H7 (cell line): ENCODE measurements around the gene PC. TPM values are rescaled to one million over a fixed set of nuclear protein-coding genes. Genes with fewer than 3 reads are reported as not detected.

Experiments used
- DNase-seq: peaks from one replicate; pipeline ENCODE4 v3.0.0; 2012
- H3K27me3 ChIP-seq: 2 replicates; pipeline ENCODE4 v1.6.0; 2011; ENCODE audit warnings: mild to moderate bottlenecking, low read length; ENCODE audit not compliant: control insufficient read depth, insufficient read depth
- H3K36me3 ChIP-seq: replicated peaks from 2 replicates; pipeline ENCODE4 v1.5.1; 2011; ENCODE audit warnings: low read length; ENCODE audit not compliant: control insufficient read depth, insufficient read depth
- H3K4me3 ChIP-seq: 2 replicates; pipeline ENCODE4 v1.5.1; 2011; ENCODE audit warnings: low read depth, mild to moderate bottlenecking, control low read depth, low read length, moderate library complexity; ENCODE audit not compliant: insufficient read depth
- total RNA-seq: library from RNA; depleted of rRNA; stranded (reverse); fragments of >200 nt; shearing (Covaris generic); gene quantifications from 2 replicates; pipeline ENCODE4 v1.2.3, GENCODE V29; 2014

Gene PC
- total RNA-seq, 1 experiment from 2014 or later, result 26.6 TPM

DNA sequence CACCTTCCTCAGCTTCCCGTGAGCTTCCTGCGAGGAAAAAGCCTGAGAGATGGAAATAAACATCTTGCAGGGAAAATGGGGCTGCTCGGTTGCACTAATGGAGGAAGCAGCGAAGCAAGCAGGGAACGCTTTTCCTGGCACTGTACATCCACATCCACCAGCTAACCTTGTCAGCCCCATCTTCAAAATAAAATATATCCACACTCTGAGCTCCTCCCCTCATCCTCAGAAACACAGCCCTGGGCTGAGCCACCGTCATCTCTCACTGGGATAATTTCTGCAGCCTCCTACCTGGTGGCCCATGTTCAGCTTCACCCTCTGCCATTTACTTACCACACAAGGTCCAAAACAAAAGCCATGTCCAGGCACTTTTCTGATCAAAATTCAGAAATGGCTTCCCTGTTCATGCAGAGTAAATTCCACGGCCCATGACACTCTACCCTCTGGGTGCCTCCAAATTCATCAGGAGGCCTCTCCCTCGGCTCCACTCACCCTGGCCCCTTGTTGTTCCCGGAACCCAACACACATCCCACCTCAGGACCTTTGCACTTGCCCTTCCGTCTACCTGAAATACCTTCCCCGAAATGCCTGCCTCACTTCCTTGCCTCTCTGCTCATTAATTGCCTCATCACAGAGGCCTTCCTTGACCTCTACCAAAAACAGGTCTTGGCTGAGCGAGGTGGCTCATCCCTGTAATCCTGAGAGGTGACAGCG is 29.9 kb upstream of the PC start:
- Histone ChIP-seq H3K27me3 (no peaks in the 10 kb centered on the region), H3K36me3 (no peaks in the 10 kb centered on the region), H3K4me3 (no peak overlapping the region)
- DNase-seq, result peak; percentile 34

DNA sequence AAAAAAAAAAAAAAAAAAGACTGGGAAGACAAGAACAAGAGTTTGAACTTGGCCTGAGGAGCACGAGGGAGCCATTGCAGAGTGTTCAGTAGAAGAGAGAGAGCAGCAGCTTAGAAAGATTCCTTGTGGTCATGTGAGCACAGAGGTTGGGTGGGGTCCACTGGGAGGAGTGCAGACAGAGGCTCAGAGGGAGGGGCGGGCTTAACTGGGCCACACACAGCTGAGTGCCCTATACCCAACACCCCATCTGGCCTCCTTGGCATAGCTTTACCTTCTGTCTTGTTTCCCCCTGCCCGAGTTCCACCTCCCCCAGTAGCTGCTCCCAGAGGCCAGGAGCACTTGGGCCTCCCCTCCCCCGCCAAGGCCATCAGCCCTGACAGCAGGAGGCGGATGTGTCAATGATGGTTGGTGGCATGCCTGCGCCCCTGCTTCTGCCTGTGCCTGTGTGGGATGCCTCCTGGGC is 29.0 kb upstream of the PC start:
- peak; percentile 80 for DNase-seq
- H3K27me3 ChIP-seq, result no peaks in the 10 kb centered on the region
- H3K4me3 ChIP-seq, result no peak overlapping the region
- H3K36me3 ChIP-seq, result no peaks in the 10 kb centered on the region

DNA sequence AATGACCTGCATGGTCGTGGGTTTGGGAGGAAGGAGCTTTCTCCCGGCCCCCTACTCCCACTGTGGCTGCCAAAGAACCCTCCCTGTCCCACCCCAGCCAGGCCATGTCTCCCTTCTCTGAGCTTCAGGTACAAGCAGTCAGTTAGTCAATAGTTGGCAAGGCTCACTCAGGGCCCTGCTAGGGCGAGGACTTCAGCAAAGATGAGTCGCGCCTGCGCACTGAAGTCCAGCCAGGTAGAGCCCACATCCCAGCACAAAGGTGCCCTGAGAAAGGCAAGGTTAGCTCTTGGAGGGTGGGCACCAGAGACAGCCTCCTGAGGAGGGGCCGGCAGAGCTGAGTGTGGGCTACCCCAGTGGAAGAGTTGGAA is 28.0 kb upstream of the PC start:
- Histone ChIP-seq H3K27me3 (no peaks in the 10 kb centered on the region), H3K36me3 (no peaks in the 10 kb centered on the region), H3K4me3 (no peak overlapping the region)
- DNase-seq, result peak; percentile 36

DNA sequence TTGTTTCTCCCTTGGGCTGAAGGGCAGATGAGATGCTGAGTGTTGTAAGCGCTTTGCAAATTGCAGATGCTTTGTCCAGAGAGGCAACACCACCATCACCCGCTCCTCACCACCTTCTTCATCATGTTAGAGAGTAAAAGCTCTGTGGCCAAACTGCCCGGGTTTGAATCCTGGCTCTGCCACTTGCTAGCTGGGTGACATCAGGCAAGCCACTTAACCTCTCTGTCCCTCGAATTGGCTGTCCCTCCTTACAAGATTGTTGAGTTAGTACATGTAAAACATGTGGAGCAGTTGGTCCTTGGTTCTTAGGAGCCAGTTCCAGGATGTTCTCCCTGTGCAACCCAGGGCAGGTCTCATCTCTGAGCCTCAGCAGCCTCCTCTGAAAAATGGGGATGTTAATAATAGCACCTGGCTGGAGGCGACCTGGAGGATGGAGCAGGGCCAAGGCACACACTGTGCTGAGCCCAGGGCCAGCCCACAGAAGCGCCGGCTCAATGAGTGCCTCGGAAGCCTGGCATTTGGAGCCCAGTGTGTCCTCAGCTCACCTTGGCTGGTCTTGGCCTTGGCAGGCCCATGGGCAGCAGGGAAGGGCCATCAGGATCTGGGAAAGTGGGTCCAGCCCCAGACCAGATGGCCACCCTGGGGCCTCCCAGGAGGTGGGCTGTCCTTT is 27.5 kb upstream of the PC start:
- no peak overlapping the region for H3K4me3 ChIP-seq
- H3K36me3 ChIP-seq, result no peaks in the 10 kb centered on the region
- DNase-seq, result peak; percentile 35
- H3K27me3 ChIP-seq, result no peaks in the 10 kb centered on the region

DNA sequence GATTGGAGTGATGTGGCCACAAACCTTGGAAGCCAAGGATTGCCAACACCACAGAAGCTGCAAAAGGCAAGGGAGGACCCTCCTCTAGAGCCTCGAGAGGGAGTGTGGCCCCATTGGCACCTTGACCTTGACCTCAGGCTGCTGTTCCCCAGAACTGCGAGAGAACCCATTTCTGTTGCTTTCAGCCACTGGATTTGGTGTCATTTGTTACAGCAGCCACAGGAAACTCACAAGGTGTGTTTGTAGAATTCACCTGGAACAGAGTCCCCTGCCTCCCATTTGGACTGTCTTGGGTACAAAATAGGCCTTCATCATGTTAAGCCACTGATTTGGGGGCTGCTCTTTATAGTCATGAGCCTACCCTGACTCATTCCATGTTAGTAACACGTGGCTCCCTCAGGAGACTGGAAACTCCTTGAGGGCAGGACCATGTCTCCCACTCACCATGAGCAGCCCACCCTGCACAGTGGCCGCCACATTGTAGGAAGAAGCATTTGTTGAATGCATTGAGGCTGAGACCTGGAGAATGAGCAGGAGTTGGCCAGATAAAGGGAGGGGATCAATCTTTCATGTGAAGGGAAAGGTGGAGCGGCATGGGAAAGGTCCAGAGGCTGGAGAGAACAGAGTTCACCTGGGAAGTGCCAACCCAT is 25.2 kb upstream of the PC start:
- H3K36me3 ChIP-seq, result no peaks in the 10 kb centered on the region
- no peak for DNase-seq

DNA sequence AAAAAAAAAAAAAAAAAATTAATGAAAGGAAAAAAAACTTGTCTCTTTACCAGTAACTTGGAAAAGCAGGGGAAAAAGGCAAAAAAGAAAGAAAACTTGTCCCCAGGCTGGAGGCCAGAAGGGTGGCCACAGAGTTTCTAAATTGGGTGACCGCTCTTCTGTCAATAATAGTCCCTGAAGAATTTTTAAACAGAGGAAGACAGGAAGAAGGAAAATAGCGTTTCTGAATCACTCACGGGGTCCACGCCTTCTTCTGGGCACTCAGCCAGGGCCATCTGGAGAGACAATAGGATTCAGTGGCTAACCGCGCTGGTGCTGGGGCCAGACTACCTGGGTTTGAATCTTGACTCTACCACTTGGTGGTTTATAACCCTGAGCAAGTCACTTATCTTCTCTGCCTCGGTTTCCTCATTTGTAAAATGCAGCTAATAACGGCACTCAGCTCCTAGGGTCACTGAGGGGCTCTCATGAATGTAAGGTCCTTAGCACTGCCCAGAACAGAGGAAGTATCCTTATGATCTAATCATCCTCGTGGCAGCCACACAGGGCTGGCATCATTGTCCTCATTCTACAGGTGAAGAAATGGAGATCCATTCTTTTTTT is 23.9 kb upstream of the PC start:
- DNase-seq, result no peak
- Histone ChIP-seq H3K27me3 (no peaks in the 10 kb centered on the region), H3K36me3 (no peaks in the 10 kb centered on the region), H3K4me3 (no peak overlapping the region)

More for the DNA sequence above, 25.2 kb upstream of the PC start:
- Histone ChIP-seq H3K27me3 (no peaks in the 10 kb centered on the region), H3K4me3 (no peak overlapping the region)

DNA sequence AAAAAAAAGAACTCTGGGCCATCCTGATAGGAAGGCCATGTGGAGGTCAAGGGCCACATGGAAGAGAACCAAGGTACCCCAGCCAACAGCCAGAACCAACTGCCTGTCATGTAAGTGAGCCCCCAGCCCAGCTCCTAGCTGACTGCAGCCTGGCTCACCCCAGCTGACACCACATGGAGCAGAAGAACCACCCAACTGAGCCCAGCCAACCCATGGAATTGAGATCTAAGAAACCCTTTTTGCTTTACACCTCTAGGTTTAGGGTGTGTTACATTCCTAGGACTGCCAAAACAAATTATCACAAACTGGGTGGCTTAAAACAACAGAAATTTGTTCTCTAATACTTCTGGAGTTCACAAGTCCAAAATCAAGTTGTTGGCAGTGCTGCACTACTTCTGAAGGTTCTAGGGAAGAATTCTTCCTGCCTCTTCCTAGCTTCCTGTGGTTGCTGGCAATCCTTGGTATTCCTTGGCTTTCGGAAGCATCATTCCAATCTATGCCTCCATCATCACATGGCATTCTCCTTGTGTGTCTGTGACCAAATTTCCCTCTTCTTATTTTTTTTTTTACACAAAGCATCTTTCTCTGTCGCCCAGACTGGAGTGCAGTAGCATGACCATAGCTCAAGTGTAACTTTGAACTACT is 21.3 kb upstream of the PC start:
- H3K27me3 ChIP-seq, result no peaks in the 10 kb centered on the region
- DNase-seq, result no peak
- no peak overlapping the region for H3K4me3 ChIP-seq
- H3K36me3 ChIP-seq, result no peaks in the 10 kb centered on the region

DNA sequence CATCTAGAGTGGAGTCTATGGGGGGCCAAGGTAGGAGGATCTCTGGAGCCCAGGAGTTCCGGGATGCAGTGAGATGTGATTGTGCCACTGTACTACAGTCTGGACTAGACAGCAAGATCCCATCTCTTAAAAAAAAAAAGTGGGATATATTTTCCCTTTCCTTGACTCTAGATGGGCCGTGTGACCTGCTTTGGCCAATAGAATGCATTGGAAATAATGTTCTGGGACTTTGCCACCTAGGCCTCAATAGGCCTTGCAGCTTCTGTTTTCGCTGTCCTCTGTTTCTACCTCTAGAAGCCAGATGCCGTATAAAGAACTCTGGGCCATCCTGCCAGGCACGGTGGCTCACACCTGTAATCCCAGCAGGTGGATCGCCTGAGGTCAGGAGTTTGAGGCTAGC is 20.5 kb upstream of the PC start:
- Histone ChIP-seq H3K27me3 (no peaks in the 10 kb centered on the region), H3K4me3 (no peak overlapping the region), H3K36me3 (no peaks in the 10 kb centered on the region)
- no peak for DNase-seq

DNA sequence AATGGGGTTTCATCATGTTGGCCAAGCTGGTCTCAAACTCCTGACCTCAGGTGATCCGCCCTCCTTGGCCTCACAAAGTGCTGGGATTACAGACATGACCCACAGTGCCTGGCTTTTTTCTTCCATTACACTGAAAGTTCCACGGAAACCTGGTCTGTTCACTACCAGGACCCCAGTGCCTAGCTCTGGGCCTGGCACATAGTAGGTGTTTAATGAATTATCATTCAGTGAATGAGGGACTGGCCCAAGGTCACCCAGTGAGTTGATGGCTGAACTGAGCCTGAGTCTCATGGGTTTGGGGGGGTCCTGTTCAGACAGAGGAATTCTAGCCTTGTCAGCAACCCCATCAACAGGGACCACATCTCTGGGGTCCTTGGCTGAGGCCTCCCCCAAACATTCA is 20.0 kb upstream of the PC start:
- no peak overlapping the region for H3K4me3 ChIP-seq
- no peak for DNase-seq
- H3K36me3 ChIP-seq, result no peaks in the 10 kb centered on the region
- no peaks in the 10 kb centered on the region for H3K27me3 ChIP-seq

DNA sequence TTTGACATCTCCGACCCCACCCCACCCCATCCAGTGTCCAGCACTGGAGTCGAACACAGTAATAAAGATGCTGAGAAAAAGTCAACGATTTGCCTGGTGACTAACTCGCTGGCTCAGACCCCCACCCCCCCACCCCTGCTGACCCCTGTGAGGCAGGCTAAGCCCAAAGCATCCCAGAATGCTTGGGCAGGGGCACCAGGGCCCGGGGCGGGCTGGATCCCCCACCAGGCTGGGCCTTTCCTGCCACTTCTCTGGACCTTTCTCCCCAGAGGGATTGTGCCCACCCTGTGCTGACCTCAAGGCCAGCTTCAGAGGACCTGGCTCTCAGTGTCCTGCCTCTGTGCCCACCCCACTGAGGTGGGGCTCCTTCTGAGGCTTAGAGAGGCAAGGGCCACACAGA is 18.7 kb upstream of the PC start:
- Histone ChIP-seq H3K4me3 (no peak overlapping the region), H3K36me3 (no peaks in the 10 kb centered on the region), H3K27me3 (no peaks in the 10 kb centered on the region)
- no peak for DNase-seq

DNA sequence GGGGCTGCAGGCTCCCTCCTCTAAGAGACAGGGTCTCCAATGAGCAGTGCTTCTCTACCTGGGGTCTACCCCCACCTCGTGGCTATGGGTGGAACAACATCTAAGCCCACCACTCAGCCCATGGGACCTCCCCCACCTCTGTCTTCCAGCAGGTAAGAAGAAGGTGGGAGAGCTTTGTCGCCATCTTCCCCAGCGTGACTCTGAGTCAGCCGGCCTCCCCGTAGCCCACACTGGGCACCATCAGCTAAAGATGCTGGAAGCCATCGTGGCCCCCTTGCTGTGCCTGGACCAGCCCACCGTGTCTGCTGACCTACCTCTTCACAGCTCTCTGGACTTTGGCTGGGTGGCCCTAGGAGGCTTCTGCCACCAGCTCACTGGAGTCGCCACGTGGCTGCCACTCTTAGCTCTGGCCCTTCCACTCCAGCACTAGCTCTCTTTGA is 17.9 kb upstream of the PC start:
- DNase-seq, result peak; percentile 94
- H3K4me3 ChIP-seq, result no peak overlapping the region
- H3K36me3 ChIP-seq, result no peaks in the 10 kb centered on the region
- no peaks in the 10 kb centered on the region for H3K27me3 ChIP-seq

DNA sequence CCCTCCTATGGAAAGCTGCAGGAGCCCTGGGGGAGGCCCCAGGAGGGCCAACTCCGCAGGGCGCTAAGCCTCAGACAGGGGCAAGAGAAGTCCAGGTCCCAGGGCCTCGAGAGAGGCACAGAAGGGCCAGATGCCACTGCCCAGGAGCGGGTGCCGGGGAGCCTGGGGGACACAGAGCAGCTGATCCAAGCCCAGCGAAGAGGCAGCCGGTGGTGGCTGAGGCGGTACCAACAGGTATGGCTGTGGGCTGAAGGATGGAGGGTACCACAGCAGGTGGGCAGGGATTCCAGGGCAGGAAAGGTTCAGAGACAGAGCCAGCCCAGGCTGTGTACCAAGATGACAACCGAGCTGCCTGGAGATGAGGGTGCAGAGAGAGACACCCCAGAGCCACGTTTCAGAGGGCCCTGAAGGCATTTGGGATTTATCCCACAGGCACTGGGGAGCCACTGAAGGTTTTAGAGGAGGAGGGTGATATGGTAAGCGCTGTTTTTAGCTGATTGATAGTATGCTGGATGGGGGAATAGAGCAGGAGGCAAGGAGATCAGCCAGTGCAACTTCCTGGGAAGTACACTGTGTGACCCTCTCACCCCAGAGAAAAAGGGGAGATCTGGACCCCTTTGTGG is 17.3 kb upstream of the PC start:
- Histone ChIP-seq H3K4me3 (no peak overlapping the region), H3K36me3 (no peaks in the 10 kb centered on the region), H3K27me3 (no peaks in the 10 kb centered on the region)
- DNase-seq, result peak; percentile 65

DNA sequence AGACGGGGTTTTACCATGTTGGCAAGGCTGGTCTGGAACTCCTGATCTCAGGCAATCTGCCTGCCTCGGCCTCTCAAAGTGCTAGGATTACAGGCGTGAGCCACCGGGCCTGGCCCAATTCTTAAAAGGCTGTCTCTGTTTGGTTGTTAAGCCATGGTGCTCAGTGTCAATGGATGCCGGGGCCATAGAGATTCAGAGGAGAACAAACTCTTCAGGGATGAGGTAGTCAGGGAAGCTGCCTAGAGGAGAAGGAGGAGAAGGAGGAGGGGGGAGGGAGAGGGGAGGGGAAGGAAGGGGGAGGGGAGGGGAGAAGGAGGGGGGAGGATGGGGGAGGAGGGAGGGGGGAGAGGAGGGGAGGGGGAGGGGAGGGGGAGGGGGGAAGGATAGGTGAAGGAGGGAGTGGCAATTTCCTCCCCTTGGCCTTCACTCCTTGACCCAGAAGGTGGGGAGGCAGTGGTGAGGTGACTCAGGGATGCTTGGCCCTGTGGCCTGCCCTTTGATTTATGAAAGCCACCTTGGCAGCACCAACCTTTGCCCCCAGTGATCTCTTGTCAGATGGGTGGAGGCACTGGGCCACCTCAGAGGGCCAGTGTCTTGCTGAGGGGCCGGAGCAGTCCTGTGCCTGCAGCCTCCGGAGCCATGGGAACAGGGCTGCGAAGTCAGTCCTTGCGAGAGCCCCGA is 16.7 kb upstream of the PC start, which contains the start of gene C11orf86:
Gene C11orf86 (plus strand): TSS at position 581 of the 681 bp plus-strand sequence. CDS start 59 bp downstream, at position 640.
- Histone ChIP-seq H3K27me3 (no peaks in the 10 kb centered on the region), H3K4me3 (no peak within 1 kb of the TSS), H3K36me3 (no peaks in the 10 kb centered on the region)
- peak; percentile 74 for DNase-seq
